HG03135 (cell line): ENCODE data around the gene RPL29.

ENCODE experiments used
- ATAC-seq: cut with Tn5 transposase; IDR thresholded peaks from one replicate; pipeline ENCODE4 v1.9.1; 2021; ENCODE audit warnings: mild to moderate bottlenecking, moderate library complexity; ENCODE audit not compliant: unreplicated experiment

The RPL29 gene

GRCh38 chr3:51966922-51967383 lies 28.7 kb downstream of the RPL29 start:
- ATAC-seq = no peak

GRCh38 chr3:51966486-51966885 lies 29.2 kb downstream of the RPL29 start:
- ATAC-seq = no peak

- no peak for ATAC-seq
Measured at GRCh38 chr3:51966016-51966415, 29.7 kb downstream of the RPL29 start.

GRCh38 chr3:51964521-51964920 lies 31.2 kb downstream of the RPL29 start:
- no peak for ATAC-seq

- no peak for ATAC-seq
Measured at GRCh38 chr3:51963951-51964451, 31.7 kb downstream of the RPL29 start.

- no peak for ATAC-seq
Measured at GRCh38 chr3:51962854-51963530, 32.7 kb downstream of the RPL29 start.

- ATAC-seq = no peak
Measured at GRCh38 chr3:51961602-51962569, 33.8 kb downstream of the RPL29 start.

GRCh38 chr3:51961011-51961410 lies 34.7 kb downstream of the RPL29 start:
- ATAC-seq = no peak

GRCh38 chr3:51960386-51960785 lies 35.3 kb downstream of the RPL29 start:
- ATAC-seq = no peak

- ATAC-seq = no peak
Measured at GRCh38 chr3:51959651-51960050, 36.0 kb downstream of the RPL29 start.

- ATAC-seq = no peak
Measured at GRCh38 chr3:51958603-51959521, 36.8 kb downstream of the RPL29 start.

GRCh38 chr3:51957520-51958205 lies 38.0 kb downstream of the RPL29 start:
- ATAC-seq = no peak

- no peak for ATAC-seq
Measured at GRCh38 chr3:51955893-51956770, 39.6 kb downstream of the RPL29 start.

GRCh38 chr3:51955175-51955892 lies 40.4 kb downstream of the RPL29 start, which contains the start of gene GPR62:
Gene GPR62 (plus strand): TSS chr3:51955381. CDS start chr3:51955653, 272 bp downstream.
- ATAC-seq = no peak

GRCh38 chr3:51954713-51955112 lies 41.0 kb downstream of the RPL29 start:
- ATAC-seq = no peak

- ATAC-seq = no peak
Measured at GRCh38 chr3:51954105-51954504, 41.6 kb downstream of the RPL29 start.

GRCh38 chr3:51953445-51953844 lies 42.2 kb downstream of the RPL29 start:
- ATAC-seq = no peak

GRCh38 chr3:51950899-51951298 lies 44.8 kb downstream of the RPL29 start:
- no peak for ATAC-seq
